Liver (tissue), 3 donors: ENCODE measurements around the gene RAPGEF2.

Experiments
- CTCF ChIP-seq: fragments of 150-350 bp; IDR thresholded peaks from 2 replicates; pipeline ENCODE4 v1.5.1; 2017; ENCODE audit warnings: improper control_type of control experiment, low read depth, low read length; ENCODE audit not compliant: missing input control
- GABPA ChIP-seq, 2 donors: IDR thresholded peaks in 1 of 2; conservative IDR thresholded peaks in 1 of 2; 2 replicates each; pipeline ENCODE4 v1.6.1; 2016; ENCODE audit warnings: antibody characterized with exemption in 2 of 2, mild to moderate bottlenecking in 1 of 2, moderate library complexity in 1 of 2
- MAX ChIP-seq: IDR thresholded peaks from 2 replicates; pipeline ENCODE4 v1.6.1; 2016; ENCODE audit warnings: antibody characterized with exemption
- RAD21 ChIP-seq, 2 donors: IDR thresholded peaks; 2 replicates each; pipeline ENCODE4 v1.6.1; 2016; ENCODE audit warnings: antibody characterized with exemption in 2 of 2, mild to moderate bottlenecking in 2 of 2
- SP1 ChIP-seq: IDR thresholded peaks from 2 replicates; pipeline ENCODE4 v1.6.1; 2018; ENCODE audit warnings: antibody characterized with exemption, mild to moderate bottlenecking
- donor health status: healthy.
- donor health status: healthy.

GRCh38 chr4:159212675-159213293 lies 109.9 kb downstream of the RAPGEF2 start:
- no peak for TF ChIP-seq SP1
- TF ChIP-seq GABPA (IDR thresholded peaks at IDR 0.05 in 1 of 2, conservative IDR thresholded peaks at IDR 0.05 in 1 of 2) = no peak
- TF ChIP-seq CTCF = no peak
- TF ChIP-seq MAX = no peak
- TF ChIP-seq RAD21 (IDR thresholded peaks at IDR 0.05) = no peak
